H9 (cell line): ENCODE measurements around the gene RUNX2. TPM values are rescaled to one million over a fixed set of nuclear protein-coding genes. Genes with fewer than 3 reads are reported as not detected.

Experiments
- DNase-seq: peaks from one replicate; pipeline ENCODE4 v3.0.0-alpha.2; 2017
- H2AFZ ChIP-seq: one replicate; pipeline ENCODE4 v1.6.1; 2013; ENCODE audit warnings: mild to moderate bottlenecking, low read length, control low read depth, moderate library complexity
- H2AK5ac ChIP-seq: 2 replicates; pipeline ENCODE4 v1.6.1; 2013; ENCODE audit warnings: low read length, control low read depth, mixed read lengths; ENCODE audit not compliant: insufficient read length
- H2BK120ac ChIP-seq: one replicate; pipeline ENCODE4 v1.6.1; 2013; ENCODE audit warnings: low read depth, mild to moderate bottlenecking, low read length, control low read depth, inconsistent platforms; ENCODE audit not compliant: poor library complexity, severe bottlenecking
- H2BK12ac ChIP-seq: 2 replicates; pipeline ENCODE4 v1.6.1; 2013; ENCODE audit warnings: low read length, control low read depth, mixed read lengths, low read depth; ENCODE audit not compliant: insufficient read length
- H2BK15ac ChIP-seq: 2 replicates; pipeline ENCODE4 v1.6.1; 2013; ENCODE audit warnings: low read depth, low read length, control low read depth
- H2BK20ac ChIP-seq: one replicate; pipeline ENCODE4 v1.6.1; 2013; ENCODE audit warnings: low read depth, mild to moderate bottlenecking, low read length, control low read depth, inconsistent platforms; ENCODE audit not compliant: poor library complexity, severe bottlenecking
- H2BK5ac ChIP-seq: 2 replicates; pipeline ENCODE4 v1.6.1; 2013; ENCODE audit warnings: low read length, control low read depth, mixed read lengths; ENCODE audit not compliant: insufficient read length
- H3K14ac ChIP-seq: 2 replicates; pipeline ENCODE4 v1.6.1; 2013; ENCODE audit warnings: low read length, control low read depth; ENCODE audit not compliant: insufficient read depth
- H3K18ac ChIP-seq: 2 replicates; pipeline ENCODE4 v1.6.1; 2013; ENCODE audit warnings: low read depth, mild to moderate bottlenecking, mixed read lengths, low read length, control low read depth; ENCODE audit not compliant: insufficient read length
- H3K23ac ChIP-seq: 2 replicates; pipeline ENCODE4 v1.6.1; 2013; ENCODE audit warnings: low read length, control low read depth, mixed read lengths, low read depth; ENCODE audit not compliant: insufficient read length
- H3K23me2 ChIP-seq: 2 replicates; pipeline ENCODE4 v1.6.1; 2013; ENCODE audit warnings: low read depth, mild to moderate bottlenecking, mixed read lengths, low read length, control low read depth; ENCODE audit not compliant: insufficient read length, poor library complexity, severe bottlenecking
- H3K27ac ChIP-seq: 2 replicates; pipeline ENCODE4 v1.5.1; 2013; ENCODE audit warnings: low read length, control low read depth, mixed read lengths, low read depth; ENCODE audit not compliant: insufficient read length
- H3K27me3 ChIP-seq: 2 replicates; pipeline ENCODE4 v1.6.1; 2013; ENCODE audit warnings: low read length, control low read depth, inconsistent platforms; ENCODE audit not compliant: insufficient read depth
- H3K4ac ChIP-seq: 2 replicates; pipeline ENCODE4 v1.6.1; 2013; ENCODE audit warnings: low read depth, mild to moderate bottlenecking, control low read depth, inconsistent platforms, low read length, moderate library complexity
- H3K4me1 ChIP-seq: 2 replicates; pipeline ENCODE4 v1.6.1; 2013; ENCODE audit warnings: low read length, control low read depth, inconsistent platforms; ENCODE audit not compliant: insufficient read depth
- H3K4me2 ChIP-seq: 2 replicates; pipeline ENCODE4 v1.6.1; 2013; ENCODE audit warnings: low read length, control low read depth, mixed read lengths; ENCODE audit not compliant: insufficient read length, insufficient read depth
- H3K56ac ChIP-seq: 2 replicates; pipeline ENCODE4 v1.6.1; 2013; ENCODE audit warnings: low read depth, mild to moderate bottlenecking, mixed read lengths, low read length, control low read depth; ENCODE audit not compliant: insufficient read length
- H3K79me1 ChIP-seq: 2 replicates; pipeline ENCODE4 v1.6.1; 2013; ENCODE audit warnings: low read depth, mild to moderate bottlenecking, moderate library complexity, low read length, control low read depth, inconsistent platforms; ENCODE audit not compliant: insufficient read depth, poor library complexity, severe bottlenecking
- H3K79me2 ChIP-seq: 2 replicates; pipeline ENCODE4 v1.6.1; 2013; ENCODE audit warnings: low read length, control low read depth, inconsistent platforms; ENCODE audit not compliant: insufficient read depth
- H3K9ac ChIP-seq: 2 replicates; pipeline ENCODE4 v1.6.1; 2013; ENCODE audit warnings: low read length, control low read depth, mixed read lengths; ENCODE audit not compliant: insufficient read length; ENCODE audit errors: extremely low read depth
- H3K9me3 ChIP-seq: one replicate; pipeline ENCODE4 v1.6.1; 2013; ENCODE audit warnings: low read depth, low read length, inconsistent platforms; ENCODE audit not compliant: control insufficient read depth
- H3T11ph ChIP-seq: one replicate; pipeline ENCODE4 v1.6.1; 2013; ENCODE audit warnings: mild to moderate bottlenecking, low read length, control low read depth, inconsistent platforms
- H4K20me1 ChIP-seq: one replicate; pipeline ENCODE4 v1.6.1; 2013; ENCODE audit not compliant: control insufficient read depth, insufficient read length, insufficient read depth
- H4K5ac ChIP-seq: 2 replicates; pipeline ENCODE4 v1.6.1; 2013; ENCODE audit warnings: low read depth, mild to moderate bottlenecking, mixed read lengths, low read length, control low read depth; ENCODE audit not compliant: insufficient read length
- H4K8ac ChIP-seq: replicated peaks from 2 replicates; pipeline ENCODE4 v1.6.1; 2013; ENCODE audit warnings: low read length, control low read depth, mixed read lengths, low read depth; ENCODE audit not compliant: insufficient read length
- H4K91ac ChIP-seq: 2 replicates; pipeline ENCODE4 v1.6.1; 2013; ENCODE audit warnings: low read depth, mild to moderate bottlenecking, moderate library complexity, mixed read lengths, low read length, control low read depth; ENCODE audit not compliant: insufficient read length
- H3K27ac Mint-ChIP-seq, 3 experiments: 2 replicates in 2 of 3; 3 replicates in 1 of 3; pipeline ENCODE4 v1.8.0; 2020 to 2021; ENCODE audit warnings: mixed read lengths in 3 of 3, mild to moderate bottlenecking in 1 of 3, moderate library complexity in 1 of 3
- H3K27me3 Mint-ChIP-seq: 2 replicates; pipeline ENCODE4 v1.8.0; 2021; ENCODE audit warnings: low read depth, mild to moderate bottlenecking, moderate library complexity, mixed read lengths
- H3K36me3 Mint-ChIP-seq, 3 experiments: 2 replicates in 2 of 3; 3 replicates in 1 of 3; pipeline ENCODE4 v1.8.0; 2020 to 2021; ENCODE audit warnings: low read depth in 3 of 3, mixed read lengths in 3 of 3; ENCODE audit not compliant: insufficient read depth in 1 of 3
- H3K4me1 Mint-ChIP-seq, 2 experiments: 2 replicates each; pipeline ENCODE4 v1.8.0; 2020; ENCODE audit warnings: mixed read lengths in 2 of 2
- H3K4me3 Mint-ChIP-seq, 2 experiments: 2 replicates in 1 of 2; 3 replicates in 1 of 2; pipeline ENCODE4 v1.8.0; 2020 to 2021; ENCODE audit warnings: mild to moderate bottlenecking in 2 of 2, mixed read lengths in 2 of 2, moderate library complexity in 1 of 2
- H3K9me3 Mint-ChIP-seq, 2 experiments: 2 replicates in 1 of 2; 3 replicates in 1 of 2; pipeline ENCODE4 v1.8.0; 2020; ENCODE audit warnings: mild to moderate bottlenecking in 2 of 2, mixed read lengths in 2 of 2, moderate library complexity in 1 of 2
- WGBS: extraction: QIAGEN DNeasy Blood & Tissue Kit; methylation state at CpG from one replicate; pipeline ENCODE4 v1.1.7; 2013; ENCODE audit warnings: missing lambda C conversion rate, low lambda C conversion rate, mixed read lengths; ENCODE audit not compliant: insufficient read length; ENCODE audit errors: extremely low coverage; 5-methylcytosine and 5-hydroxymethylcytosine counted together
- total RNA-seq: library from RNA; stranded (reverse); gene quantifications from 2 replicates; pipeline ENCODE4 v1.2.1, GENCODE V29; 2021
- TF ChIP-seq, protein P1 (sequence below): fragments of 200-600 bp; sonication (generic); conservative IDR thresholded peaks from 3 replicates; pipeline ENCODE4 v1.8.0; 2021; ENCODE audit warnings: antibody characterized with exemption, mild to moderate bottlenecking

The RUNX2 gene
- total RNA-seq, 1 experiment from 2014 or later = 0.15 TPM

DNA sequence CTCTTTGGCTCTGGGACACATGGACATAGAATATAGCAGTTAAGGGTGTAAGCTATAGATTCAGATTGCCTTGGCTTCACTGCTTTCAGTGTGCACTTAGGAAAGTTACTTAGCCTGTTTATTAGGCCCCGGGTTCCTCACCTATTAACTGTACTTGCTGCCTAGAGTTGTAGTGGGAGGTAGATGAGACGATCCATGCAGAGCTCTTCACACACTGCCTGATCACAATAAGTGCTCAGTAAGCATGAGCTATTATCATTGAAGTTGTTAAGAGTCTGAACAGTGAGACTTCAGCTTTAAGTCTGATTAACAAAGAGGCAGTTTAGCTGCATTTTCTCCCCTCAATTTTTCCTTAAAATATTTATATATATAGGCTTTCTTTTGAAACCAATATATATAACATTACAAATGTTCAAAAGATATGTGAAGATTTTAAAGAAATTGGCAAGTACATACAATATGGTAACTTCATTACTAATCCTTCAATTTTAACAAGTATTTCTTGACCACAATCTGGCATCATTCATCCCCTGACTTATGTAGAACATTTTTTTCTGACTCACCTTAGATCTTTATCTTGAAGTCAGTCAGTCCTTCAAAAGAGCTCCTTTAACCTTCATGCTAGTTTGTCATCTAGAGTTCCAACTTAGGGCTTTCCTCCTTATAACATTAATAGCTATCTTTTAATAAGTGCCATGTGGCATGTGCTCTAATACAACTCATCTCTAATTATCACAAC, 70.1 kb downstream of the RUNX2 start:
- WGBS = no CpG with 5 or more reads among the region's 2 CpGs
- no peaks in the 10 kb centered on the region for H3K4me1 Mint-ChIP-seq
- H3K27me3 Mint-ChIP-seq = peaks cover 3% of the 10 kb centered on the region
- Histone ChIP-seq H3K18ac (no peak overlapping the region), H4K8ac (no peak overlapping the region), H3K9me3 (no peaks in the 10 kb centered on the region), H3T11ph (no peak overlapping the region), H3K27ac (no peak overlapping the region), H3K9ac (no peak overlapping the region), H4K20me1 (no peaks in the 10 kb centered on the region), H2BK5ac (no peak overlapping the region), H3K56ac (no peak overlapping the region), H4K91ac (no peak overlapping the region), H2BK20ac (no peak overlapping the region), H2AFZ (no peak overlapping the region), H3K4me1 (no peaks in the 10 kb centered on the region), H2AK5ac (no peak overlapping the region), H3K27me3 (no peaks in the 10 kb centered on the region), H2BK15ac (no peak overlapping the region), H3K79me1 (no peaks in the 10 kb centered on the region), H3K23me2 (no peaks in the 10 kb centered on the region), H2BK12ac (no peak overlapping the region), H3K4ac (no peak overlapping the region), H3K4me2 (no peak overlapping the region), H3K79me2 (no peaks in the 10 kb centered on the region), H3K14ac (no peak overlapping the region), H4K5ac (no peak overlapping the region), H2BK120ac (no peak overlapping the region), H3K23ac (no peak overlapping the region)
- TF ChIP-seq, protein P1, sequence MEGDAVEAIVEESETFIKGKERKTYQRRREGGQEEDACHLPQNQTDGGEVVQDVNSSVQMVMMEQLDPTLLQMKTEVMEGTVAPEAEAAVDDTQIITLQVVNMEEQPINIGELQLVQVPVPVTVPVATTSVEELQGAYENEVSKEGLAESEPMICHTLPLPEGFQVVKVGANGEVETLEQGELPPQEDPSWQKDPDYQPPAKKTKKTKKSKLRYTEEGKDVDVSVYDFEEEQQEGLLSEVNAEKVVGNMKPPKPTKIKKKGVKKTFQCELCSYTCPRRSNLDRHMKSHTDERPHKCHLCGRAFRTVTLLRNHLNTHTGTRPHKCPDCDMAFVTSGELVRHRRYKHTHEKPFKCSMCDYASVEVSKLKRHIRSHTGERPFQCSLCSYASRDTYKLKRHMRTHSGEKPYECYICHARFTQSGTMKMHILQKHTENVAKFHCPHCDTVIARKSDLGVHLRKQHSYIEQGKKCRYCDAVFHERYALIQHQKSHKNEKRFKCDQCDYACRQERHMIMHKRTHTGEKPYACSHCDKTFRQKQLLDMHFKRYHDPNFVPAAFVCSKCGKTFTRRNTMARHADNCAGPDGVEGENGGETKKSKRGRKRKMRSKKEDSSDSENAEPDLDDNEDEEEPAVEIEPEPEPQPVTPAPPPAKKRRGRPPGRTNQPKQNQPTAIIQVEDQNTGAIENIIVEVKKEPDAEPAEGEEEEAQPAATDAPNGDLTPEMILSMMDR = no peak
- H3K9me3 Mint-ChIP-seq = no peaks in the 10 kb centered on the region
- peak overlapping the region in 1 of 3 experiments; percentile 85; a peak in 1 of 7 replicates for H3K27ac Mint-ChIP-seq
- no peak overlapping the region for H3K4me3 Mint-ChIP-seq
- no peak for DNase-seq
- H3K36me3 Mint-ChIP-seq = no peaks in the 10 kb centered on the region
